HG03196 (cell line): ENCODE results near the gene SLC39A6.
"Not testable (repeated sequence)": the region's sequence is repeated elsewhere in the genome, so short reads cannot be mapped to it uniquely, and the experiment has no call there.

Experiments used
- ATAC-seq: cut with Tn5 transposase; IDR thresholded peaks from one replicate; pipeline ENCODE4 v1.9.1; 2021; ENCODE audit not compliant: unreplicated experiment

SLC39A6 gene

DNA sequence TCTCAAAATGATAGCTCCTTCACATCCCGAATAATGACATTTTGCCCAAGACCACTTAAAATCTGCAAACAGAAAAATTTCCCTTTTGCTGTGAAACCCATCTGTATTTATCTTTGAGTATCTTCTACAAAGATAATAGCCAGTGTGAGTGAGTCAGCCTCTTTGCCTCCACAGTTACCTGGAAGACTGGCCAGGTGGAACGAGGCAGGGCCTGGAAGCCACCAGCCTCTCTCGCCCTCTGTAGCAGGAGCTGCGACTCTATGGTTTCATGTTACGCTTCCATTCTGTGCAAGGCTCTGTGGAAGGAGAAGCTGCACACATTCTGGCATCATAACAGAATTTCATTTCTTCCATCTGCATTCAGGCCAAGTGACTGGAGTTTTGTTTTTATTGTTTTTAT lies 10.1 kb upstream of the SLC39A6 start:
- ATAC-seq: no peak

DNA sequence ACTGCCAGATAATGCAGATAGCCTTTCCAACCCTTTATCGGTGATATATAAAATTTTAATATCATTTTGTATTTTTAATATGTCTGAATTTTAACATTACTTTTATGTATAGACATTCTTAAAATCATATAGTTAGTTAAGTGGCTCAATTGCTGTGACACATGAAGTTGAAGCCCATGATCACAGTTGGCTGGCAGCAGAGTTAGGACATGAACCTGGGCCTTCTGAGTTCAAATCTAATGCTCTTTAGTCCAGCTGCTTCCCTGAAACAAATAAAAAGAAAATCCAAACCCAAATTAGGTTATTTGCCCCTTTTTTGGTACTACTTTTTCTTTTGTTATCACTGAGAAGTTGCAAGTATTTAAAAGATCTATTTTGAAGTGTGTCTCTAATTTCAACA lies 6.1 kb upstream of the SLC39A6 start:
- no peak for ATAC-seq

DNA sequence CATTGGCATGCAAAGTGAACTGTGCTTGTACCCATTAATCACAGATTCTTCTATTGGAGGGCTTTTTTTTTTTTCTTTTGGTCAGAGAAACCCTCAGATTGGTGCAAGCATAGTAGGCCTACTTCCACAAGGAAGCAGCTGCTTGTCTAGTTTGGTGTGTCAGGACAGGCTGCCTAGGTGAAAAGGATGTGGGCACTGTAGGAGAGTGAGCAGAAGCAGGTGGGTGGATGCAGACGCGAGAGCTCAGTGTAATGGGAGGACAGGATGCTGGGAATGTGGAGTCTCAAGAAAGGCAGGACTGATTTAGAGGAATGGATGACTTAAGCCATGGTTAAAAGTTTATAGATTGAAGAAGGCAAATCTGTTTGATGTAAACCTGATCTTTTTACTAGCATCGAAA lies 3.6 kb upstream of the SLC39A6 start:
- no peak for ATAC-seq

DNA sequence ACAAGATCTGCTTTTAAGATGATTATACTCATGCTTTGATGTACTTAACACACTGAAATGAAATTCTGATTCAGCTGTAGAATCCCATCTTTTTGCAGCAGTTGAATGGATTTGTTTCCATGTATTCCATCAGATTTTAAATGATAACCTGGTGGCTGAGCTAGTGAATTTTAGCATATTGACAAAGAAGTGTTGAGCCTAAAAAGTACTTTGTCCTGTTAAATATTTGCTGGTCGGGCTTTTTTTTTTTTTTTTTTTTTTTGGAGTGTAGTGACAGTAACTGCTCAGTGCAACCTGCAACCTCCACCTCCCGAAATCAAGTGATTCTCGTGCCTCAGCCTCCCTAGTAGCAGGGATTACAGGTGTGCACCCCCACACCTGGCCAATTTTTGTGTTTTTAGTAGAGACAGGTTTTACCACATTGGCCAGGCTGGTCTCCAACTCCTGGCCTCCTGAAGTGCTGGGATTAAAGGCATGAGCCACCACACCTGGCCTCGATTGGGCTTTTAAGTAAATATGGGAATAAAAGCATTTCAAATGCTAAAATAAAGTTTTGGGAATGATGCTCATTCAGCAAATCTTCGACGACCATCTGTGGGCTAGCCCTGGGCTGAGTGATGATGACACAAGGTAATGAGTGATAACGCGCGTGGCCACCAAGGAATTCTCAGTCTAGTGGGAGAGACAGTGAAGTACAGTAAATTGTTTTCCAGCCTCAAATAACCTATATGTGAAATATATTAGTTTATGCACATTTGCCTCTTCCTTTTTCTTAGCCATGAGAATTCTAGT lies 2.7 kb upstream of the SLC39A6 start:
- ATAC-seq: no peak

DNA sequence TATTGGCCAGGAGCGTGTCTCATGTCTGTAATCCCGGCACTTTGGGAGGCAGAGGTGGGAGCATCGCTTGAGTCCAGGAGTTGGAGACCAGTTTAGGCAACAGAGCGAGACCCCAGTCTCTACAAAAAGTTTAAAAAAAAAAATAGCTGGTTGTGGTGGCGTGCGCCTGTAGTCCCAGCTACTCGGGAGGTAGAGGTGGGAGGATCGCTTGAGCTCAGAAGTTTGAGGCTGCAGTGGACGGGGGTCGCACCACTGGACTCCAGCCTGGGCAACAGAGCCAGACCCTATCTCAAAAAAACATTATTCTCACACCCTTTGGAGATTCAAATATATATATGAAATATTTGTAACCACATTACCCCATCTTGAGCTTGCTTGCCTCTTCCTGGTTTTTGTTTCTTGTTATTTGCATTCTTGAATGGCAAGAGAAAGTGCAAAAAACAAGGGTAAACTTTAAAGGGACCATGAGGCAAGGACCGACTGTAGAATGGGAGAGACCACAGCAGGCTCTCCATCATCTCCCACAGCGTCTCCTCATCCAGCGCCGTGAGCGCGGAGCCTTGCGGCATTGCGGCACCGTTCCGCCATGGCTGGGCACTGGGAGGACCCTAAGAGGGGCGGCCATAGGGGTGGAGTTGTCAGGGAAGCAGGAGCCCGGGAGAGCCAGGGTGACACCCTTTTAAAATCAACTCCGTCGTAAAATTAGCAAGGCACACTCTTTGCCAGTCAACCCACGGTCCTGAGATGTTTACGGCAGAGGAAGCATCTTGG lies 1.9 kb upstream of the SLC39A6 start:
- ATAC-seq: no peak

DNA sequence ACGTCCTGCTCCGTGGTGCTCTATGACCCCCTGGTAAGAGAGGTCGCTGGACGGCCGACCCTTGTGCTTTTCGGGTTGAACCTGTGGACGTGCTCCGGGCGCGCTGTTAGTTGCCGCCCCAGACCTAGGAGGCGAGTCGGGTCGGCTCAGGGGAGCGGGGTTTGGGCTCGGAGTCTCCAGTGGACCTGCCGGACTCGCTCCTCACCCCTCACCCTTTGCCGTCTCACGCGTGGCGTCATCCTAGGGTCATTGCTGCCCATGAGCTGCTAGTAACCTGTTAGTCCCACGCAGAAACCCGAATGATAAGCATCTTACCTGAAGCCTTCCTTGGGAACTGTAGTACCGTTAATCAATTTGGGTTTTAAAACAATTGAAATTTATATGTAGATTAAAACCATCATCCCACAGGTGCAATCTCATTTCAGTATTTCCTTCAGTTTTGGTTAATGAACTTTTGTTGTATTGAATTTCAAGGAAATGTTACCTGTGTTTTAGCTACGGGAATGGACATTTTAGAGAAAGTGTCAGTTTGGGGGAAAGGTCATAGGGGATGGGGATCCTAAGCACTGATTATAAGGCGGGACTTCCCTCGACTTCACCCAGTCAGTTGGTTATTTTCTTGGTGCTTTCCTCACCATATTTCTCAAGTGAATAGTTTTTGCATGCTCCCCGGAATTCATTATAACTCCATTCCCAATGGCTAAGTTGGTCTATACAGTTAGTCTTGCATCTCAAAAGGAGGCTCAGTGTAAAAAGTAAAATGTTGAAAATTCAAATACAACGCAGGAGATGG lies 1.1 kb upstream of the SLC39A6 start:
- peak; percentile 17 for ATAC-seq

DNA sequence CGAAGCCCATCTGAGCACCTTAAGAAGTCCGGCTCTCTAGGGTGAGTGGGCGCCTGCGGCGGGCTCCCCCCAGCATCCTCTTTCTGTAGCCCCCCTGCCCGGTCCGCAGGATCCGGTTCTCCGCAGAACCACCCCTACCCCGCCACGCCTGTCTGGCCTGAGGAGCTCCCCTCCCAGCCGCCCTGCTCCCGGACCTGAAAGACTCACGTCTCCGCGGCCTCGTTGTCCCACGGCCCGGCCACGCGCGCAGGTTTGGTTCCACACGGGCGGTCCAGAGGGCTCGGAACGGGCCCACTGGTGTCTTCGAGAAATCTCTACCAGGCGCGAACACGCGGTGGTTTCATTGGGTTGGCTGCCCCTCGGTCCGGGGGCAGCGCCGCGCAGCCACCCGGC lies 237 bp downstream of the SLC39A6 start:
- no peak for ATAC-seq

DNA sequence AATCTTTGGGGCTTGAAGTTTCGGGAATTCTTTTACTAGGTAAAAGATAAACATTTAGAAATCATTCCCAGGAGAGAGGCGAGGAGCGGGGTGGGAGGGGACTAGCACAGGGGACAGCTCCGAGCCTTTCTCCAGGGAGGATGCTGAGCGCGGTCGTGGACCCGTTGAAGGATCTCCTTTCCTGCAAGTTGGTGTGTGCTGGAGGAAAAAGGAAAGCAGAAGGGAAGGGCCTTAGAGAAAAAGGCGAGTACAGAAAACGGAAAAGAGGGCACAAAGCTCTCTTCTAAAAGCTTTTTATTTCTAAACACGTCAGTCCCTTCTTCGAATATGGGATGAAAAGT lies 640 bp downstream of the SLC39A6 start:
- ATAC-seq: no peak

DNA sequence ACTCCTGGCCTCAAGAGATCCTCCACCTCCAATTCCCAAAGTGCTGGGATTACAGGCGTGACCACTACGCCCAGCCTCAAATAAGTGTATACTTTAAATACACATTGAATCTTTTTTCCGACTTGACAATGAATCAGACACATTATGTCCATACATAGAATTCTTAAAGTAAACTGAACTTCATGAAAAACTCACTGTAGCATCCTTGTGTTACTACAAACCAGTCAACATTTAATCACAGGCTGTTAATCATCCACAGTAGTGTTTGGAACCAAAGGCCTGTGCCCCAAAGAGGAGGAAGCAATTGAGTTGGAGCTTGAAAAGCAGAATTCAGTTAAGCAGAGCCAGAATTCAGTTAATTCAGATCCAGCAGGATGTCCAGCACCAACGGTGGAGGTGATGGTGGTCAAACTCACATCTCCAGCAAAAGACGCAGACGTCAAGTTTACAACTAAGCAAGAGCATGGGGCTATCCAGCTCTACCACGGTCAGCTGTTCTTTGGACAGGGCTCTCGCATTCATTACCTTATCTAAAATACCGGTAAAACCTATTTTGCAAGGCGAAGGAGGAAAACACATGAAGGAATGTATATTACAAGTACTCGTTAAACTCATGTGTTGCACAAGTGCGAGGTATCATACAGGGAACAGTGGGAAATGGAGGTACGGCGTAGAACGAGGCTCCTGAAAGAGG lies 1.2 kb downstream of the SLC39A6 start:
- no peak for ATAC-seq

DNA sequence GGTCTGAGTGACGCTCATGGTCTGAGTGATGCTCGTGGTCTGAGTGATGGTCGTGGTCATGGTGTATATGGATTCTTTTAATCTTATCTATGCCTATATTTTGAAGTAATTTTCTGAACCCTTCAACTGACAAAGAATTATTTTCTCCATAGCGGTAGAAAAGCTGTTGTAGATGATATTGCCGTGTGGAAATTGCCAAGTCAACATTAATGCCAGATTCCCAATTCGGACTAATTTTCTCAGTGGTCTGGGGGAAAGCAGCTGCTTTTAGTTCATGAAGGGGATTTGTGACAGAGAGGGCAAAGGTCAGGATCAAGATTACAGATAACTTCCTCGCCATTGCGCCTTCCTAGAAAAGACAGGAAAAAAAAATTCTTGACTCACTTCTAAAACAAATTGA lies 2.5 kb downstream of the SLC39A6 start:
- ATAC-seq: no peak

DNA sequence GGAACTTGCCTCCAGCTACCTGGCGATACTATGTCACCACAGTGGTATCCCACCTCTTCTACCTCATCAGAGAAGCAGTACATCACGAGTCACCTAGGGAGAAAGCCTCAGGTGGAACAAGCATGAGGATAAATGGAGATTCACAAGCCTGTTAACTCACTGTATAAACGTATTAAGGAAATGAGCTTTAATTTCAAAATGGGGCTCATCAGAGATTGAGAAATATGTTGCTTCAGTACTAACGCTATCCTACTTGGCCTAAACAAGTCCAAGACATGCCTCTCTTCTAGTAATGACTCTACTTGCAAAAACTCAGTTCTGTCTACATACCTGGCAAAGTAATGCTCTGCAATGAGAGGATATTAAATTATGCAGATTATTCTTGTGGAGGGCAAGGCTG lies 4.3 kb downstream of the SLC39A6 start:
- ATAC-seq: no peak

DNA sequence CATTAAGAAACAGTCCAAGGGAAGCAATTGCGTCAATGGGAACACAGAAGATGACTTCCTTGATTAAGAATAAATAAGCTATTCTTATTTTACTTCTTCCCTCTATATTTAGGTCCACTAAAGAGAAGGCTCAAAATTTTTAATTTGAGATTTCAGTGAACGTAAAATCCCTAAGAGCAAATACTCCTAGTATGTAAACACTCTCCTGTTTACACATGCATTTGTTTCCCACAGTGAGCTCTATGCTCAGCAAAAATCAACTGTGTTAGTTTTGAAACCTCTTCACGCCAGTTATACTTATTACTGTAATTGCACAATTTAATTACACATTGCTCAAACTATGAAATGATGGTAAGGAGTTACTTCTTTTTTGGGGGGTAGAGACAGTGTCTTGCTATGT lies 8.8 kb downstream of the SLC39A6 start:
- ATAC-seq: no peak

DNA sequence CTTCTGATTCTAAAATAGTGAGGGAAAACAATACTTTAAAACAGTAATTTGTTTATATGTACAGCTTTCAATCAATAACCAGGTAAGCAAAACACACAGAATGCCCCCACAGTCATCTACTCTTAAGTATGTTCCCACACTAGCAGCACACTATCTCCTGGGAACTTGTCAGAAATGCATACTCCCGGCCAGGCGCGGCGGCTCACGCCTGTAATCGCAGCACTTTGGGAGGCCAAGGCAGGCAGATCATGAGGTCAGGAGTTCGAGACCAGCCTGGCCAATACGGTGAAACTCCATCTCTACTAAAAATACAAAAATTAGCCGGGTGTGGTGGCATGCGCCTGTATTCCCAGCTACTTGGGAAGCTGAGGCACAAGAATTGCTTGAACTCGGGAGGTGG lies 12.4 kb downstream of the SLC39A6 start:
- not testable (repeated sequence) for ATAC-seq

DNA sequence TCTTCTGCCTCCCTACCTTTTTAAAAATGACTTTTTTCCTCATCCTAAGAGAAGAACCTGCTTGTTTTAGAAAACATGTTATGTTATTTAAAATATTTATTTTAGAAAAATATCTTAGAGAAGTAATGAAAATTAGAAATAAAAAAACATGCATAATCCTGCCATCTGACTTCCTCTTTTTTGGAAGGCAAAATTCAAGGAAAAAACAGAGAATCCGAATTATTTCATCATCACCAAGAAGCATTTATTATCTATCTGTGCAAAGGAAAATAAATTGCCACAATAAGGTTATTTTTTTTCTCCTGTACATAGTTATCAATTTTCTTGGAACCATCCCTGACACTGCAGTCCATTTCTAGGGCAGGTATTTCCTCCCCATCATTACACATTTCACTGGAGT lies 14.4 kb downstream of the SLC39A6 start:
- no peak for ATAC-seq

DNA sequence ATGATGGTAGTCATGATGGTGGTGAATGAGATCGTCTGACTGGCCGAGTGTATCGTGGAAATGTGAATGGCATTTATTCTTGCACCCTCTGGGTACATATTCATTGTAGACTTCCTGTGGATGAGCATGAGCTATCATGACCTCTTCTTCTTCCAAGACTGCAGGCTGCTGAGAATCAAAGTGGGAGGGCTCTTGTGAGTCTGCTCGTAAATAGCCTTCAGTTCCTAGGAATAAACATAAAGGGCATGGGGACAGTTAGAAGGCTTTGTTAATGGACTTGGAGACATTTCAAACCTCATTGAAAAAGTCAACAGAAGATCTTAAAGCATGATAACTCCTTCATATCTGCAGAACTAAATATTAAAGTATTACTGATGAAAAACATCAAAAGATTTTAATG lies 14.9 kb downstream of the SLC39A6 start:
- no peak for ATAC-seq

DNA sequence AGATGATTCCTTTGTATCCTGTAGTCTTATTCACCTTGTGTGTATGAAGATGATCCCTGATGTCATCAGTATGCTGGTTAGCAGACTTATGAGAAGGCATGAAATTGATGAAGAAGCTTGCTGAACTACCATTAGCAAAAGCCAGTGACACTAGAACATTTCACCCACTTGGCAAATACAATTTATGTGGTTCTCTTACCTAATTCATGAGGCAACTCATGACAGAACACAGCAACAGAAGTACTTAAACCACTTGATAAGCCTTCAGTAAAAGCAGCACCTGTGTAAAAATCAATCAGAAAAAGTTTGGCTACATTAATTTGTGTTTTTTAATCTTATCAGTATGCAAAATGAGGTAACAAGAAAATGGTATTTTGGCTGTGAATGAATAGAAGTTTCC lies 16.8 kb downstream of the SLC39A6 start:
- no peak for ATAC-seq

DNA sequence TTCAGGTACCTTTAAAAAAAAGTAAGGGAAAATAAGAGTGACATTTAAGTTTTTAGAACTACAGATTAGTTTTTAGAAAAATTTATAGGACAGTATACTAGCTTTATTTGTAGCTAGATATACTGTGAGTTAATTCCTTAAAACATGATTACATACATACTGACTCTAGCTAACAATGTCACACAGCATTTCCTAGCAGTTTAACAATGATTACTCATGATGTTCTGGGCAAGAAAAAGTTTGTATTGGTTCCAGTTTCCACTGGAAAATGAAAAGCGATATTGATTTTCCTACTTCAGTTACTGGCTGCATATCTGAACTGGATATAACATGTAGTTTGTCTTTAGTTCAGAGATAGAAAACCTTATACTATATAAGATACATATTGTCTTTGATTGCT lies 19.4 kb downstream of the SLC39A6 start:
- no peak for ATAC-seq

DNA sequence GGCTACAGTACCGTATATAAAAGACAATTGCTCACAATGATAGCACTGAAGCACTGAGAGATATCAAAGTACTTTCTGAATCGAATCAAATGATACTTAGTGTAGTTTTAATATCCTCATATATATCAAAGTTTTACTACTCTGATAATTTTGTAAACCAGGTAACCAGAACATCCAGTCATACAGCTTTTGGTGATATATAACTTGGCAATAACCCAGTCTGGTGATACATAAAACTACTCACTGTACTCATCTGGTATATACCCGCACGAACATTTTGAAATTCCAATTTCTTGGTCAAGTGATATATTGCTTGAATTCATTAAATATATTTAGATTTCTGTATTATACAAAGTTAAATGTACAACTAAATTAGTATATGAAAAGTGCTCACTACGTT lies 20.5 kb downstream of the SLC39A6 start:
- no peak for ATAC-seq

DNA sequence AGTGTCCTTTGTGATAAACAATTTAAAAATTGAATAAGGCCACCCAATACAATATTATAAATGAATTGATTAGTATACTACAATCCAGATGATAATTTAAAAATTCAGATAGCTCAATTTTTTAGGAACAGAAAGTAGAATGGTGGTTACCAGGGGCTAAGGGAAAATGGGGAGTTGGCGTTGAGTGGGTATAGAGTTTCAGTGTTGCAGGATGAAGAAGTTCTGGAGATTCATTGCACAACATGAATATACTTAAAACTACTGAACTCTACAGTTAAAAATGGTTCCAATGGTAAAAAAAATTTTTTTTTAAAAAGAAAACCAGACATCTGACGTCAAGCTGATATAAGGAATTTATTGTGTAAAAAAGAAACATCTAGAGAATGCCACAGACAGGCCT lies 20.9 kb downstream of the SLC39A6 start:
- ATAC-seq: no peak

DNA sequence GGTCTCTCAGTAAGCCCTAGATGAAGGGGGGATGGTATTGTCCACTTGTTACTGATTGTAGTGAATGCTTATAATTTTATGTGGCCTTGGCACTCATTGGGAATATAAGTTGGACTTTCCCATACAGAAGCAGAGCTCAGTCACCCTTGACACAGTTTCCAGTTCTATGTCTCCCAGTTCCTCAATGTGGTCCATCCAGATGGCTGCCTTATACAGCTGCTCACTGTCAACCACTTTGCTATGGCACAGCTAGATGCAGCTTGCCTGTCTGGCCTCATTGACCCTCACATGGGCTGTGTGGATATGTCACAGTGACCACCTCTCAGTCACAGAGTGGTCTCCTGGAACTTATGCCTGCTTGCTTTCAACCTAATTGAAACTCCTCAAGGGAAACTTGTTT lies 21.7 kb downstream of the SLC39A6 start:
- ATAC-seq: no peak

DNA sequence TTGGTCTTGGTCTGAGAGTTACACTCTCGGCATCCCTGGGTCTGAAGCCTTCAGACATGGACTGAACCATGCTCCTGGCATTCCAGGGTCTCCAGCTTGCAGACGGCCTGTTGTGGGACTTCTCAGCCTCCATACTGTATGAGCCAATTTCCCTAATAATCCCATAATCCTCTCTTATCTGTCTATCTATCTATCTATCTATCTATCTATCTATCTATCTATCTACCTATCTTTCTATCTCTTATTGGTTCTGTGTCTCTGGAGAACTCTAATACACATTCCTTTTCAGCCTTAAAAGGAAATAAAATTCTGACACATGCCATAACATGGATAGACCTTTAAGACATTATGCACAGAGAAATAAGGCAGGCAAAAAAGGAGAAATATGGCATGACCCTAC lies 24.4 kb downstream of the SLC39A6 start:
- no peak for ATAC-seq
